T-helper 17 cell (primary cell): ENCODE data around the gene TEX11. TPM values are rescaled to one million over a fixed set of nuclear protein-coding genes. Genes with fewer than 3 reads are reported as not detected.
"Not testable (repeated sequence)": the region's sequence is repeated elsewhere in the genome, so short reads cannot be mapped to it uniquely, and the experiment has no call there.

Experiments used
- ATAC-seq: fragments of 150-1000 bp; cut with Tn5 transposase; 2 replicates; pipeline ENCODE4 v1.10.0; 2021; ENCODE audit warnings: mild to moderate bottlenecking, moderate library complexity
- DNase-seq, 3 donors: peaks; one replicate each; pipeline versions ENCODE4 v3.0.0 to v3.0.0-alpha.2; 2020 to 2021
- H3K9me3 ChIP-seq: one replicate; pipeline ENCODE4 v1.7.0; 2013; ENCODE audit warnings: low read length, mild to moderate bottlenecking; ENCODE audit not compliant: control insufficient read depth, poor library complexity, severe bottlenecking
- H3K27ac Mint-ChIP-seq: one replicate; pipeline ENCODE4 v1.8.0; 2022; ENCODE audit warnings: mild to moderate bottlenecking, moderate library complexity, mixed read lengths
- H3K27me3 Mint-ChIP-seq: one replicate; pipeline ENCODE4 v1.8.0; 2022; ENCODE audit warnings: mixed read lengths
- H3K36me3 Mint-ChIP-seq: one replicate; pipeline ENCODE4 v1.8.0; 2022; ENCODE audit warnings: low read depth, mixed read lengths
- H3K4me1 Mint-ChIP-seq: one replicate; pipeline ENCODE4 v1.8.0; 2022; ENCODE audit warnings: mild to moderate bottlenecking, mixed read lengths
- H3K4me3 Mint-ChIP-seq: one replicate; pipeline ENCODE4 v1.8.0; 2022; ENCODE audit warnings: mild to moderate bottlenecking, moderate library complexity, mixed read lengths
- total RNA-seq, 4 donors: library from RNA in 2 of 4; stranded (reverse) in 2 of 4; gene quantifications; one replicate each; pipeline ENCODE4 v1.2.3 and lab custom pipeline; 2022 to 2026

Gene TEX11
- total RNA-seq = not detected
- total RNA-seq (lab: John Stamatoyannopoulos, UW) = 0 to 0.15 reads per million in 2 donors

- no peak for DNase-seq
- no peak for ATAC-seq
- Mint-ChIP-seq H3K27me3 (no peaks in the 10 kb centered on the region), H3K4me3 (no peak within 1 kb of the TSS), H3K4me1 (no peaks in the 10 kb centered on the region), H3K27ac (peak within 1 kb of the TSS; percentile 19), H3K36me3 (no peaks in the 10 kb centered on the region)
- no peaks in the 10 kb centered on the region for H3K9me3 ChIP-seq
Measured at GRCh38 chrX:70908541-70908940, at the start of gene TEX11. TSS of gene TEX11 (minus strand) at chrX:70908711. CDS start at chrX:70907789, 922 bp downstream.

- no peak overlapping the region for H3K27ac Mint-ChIP-seq
- no peaks in the 10 kb centered on the region for H3K9me3 ChIP-seq
- H3K27me3 Mint-ChIP-seq = peaks cover 2% of the 10 kb centered on the region
- H3K4me3 Mint-ChIP-seq = no peak overlapping the region
- H3K36me3 Mint-ChIP-seq = no peaks in the 10 kb centered on the region
- DNase-seq (no peak), ATAC-seq (no peak)
- no peaks in the 10 kb centered on the region for H3K4me1 Mint-ChIP-seq
Measured at GRCh38 chrX:70954871-70955270, 46.4 kb upstream of the TEX11 start.

- peaks cover 28% of the 10 kb centered on the region for H3K27me3 Mint-ChIP-seq
- DNase-seq = no peak
- H3K27ac Mint-ChIP-seq = no peak overlapping the region
- peaks cover 3% of the 10 kb centered on the region for H3K4me1 Mint-ChIP-seq
- H3K4me3 Mint-ChIP-seq = no peak overlapping the region
- H3K36me3 Mint-ChIP-seq = peaks cover 2% of the 10 kb centered on the region
- no peak for ATAC-seq
- no peaks in the 10 kb centered on the region for H3K9me3 ChIP-seq
Measured at GRCh38 chrX:70924294-70924911, 15.9 kb upstream of the TEX11 start.

GRCh38 chrX:70922774-70923473 is 14.4 kb upstream of the TEX11 start:
- Mint-ChIP-seq H3K27me3 (peaks cover 20% of the 10 kb centered on the region), H3K36me3 (no peaks in the 10 kb centered on the region), H3K4me1 (peaks cover 3% of the 10 kb centered on the region), H3K4me3 (no peak overlapping the region), H3K27ac (no peak overlapping the region)
- ATAC-seq (no peak), DNase-seq (no peak)
- H3K9me3 ChIP-seq = no peaks in the 10 kb centered on the region

- Mint-ChIP-seq H3K27ac (no peak overlapping the region), H3K27me3 (peaks cover 17% of the 10 kb centered on the region), H3K36me3 (no peaks in the 10 kb centered on the region), H3K4me3 (no peak overlapping the region), H3K4me1 (peaks cover 3% of the 10 kb centered on the region)
- ATAC-seq = no peak
- H3K9me3 ChIP-seq = no peaks in the 10 kb centered on the region
- DNase-seq = no peak
Measured at GRCh38 chrX:70921709-70922352, 13.3 kb upstream of the TEX11 start.

- ATAC-seq (no peak), DNase-seq (no peak)
- no peaks in the 10 kb centered on the region for H3K4me1 Mint-ChIP-seq
- H3K9me3 ChIP-seq = no peaks in the 10 kb centered on the region
- no peak overlapping the region for H3K27ac Mint-ChIP-seq
- H3K4me3 Mint-ChIP-seq = no peak overlapping the region
- peaks cover under 1% of the 10 kb centered on the region for H3K27me3 Mint-ChIP-seq
- no peaks in the 10 kb centered on the region for H3K36me3 Mint-ChIP-seq
Measured at GRCh38 chrX:70916754-70917153, 8.2 kb upstream of the TEX11 start.

- H3K4me1 Mint-ChIP-seq = no peaks in the 10 kb centered on the region
- no peaks in the 10 kb centered on the region for H3K36me3 Mint-ChIP-seq
- DNase-seq (no peak), ATAC-seq (no peak)
- H3K27me3 Mint-ChIP-seq = no peaks in the 10 kb centered on the region
- H3K9me3 ChIP-seq = no peaks in the 10 kb centered on the region
- H3K4me3 Mint-ChIP-seq = no peak overlapping the region
- H3K27ac Mint-ChIP-seq = no peak overlapping the region
Measured at GRCh38 chrX:70907900-70908299, 611 bp downstream of the TEX11 start.

GRCh38 chrX:70901465-70901864 is 7.0 kb downstream of the TEX11 start:
- no peak for ATAC-seq
- Mint-ChIP-seq H3K27ac (no peak overlapping the region), H3K4me3 (no peak overlapping the region), H3K36me3 (no peaks in the 10 kb centered on the region), H3K27me3 (no peaks in the 10 kb centered on the region), H3K4me1 (no peaks in the 10 kb centered on the region)
- H3K9me3 ChIP-seq = no peaks in the 10 kb centered on the region
- no peak for DNase-seq

- H3K36me3 Mint-ChIP-seq, DNase-seq, H3K27me3 Mint-ChIP-seq, H3K4me3 Mint-ChIP-seq, H3K9me3 ChIP-seq, ATAC-seq, H3K27ac Mint-ChIP-seq, H3K4me1 Mint-ChIP-seq: not testable (repeated sequence)
Measured at GRCh38 chrX:70890441-70890840, 18.1 kb downstream of the TEX11 start.

GRCh38 chrX:70878902-70879301 is 29.6 kb downstream of the TEX11 start:
- ATAC-seq (peak; percentile 61), DNase-seq (no peak)
- H3K27me3 Mint-ChIP-seq = no peaks in the 10 kb centered on the region
- no peak overlapping the region for H3K27ac Mint-ChIP-seq
- no peaks in the 10 kb centered on the region for H3K9me3 ChIP-seq
- peaks cover 2% of the 10 kb centered on the region for H3K4me1 Mint-ChIP-seq
- no peak overlapping the region for H3K4me3 Mint-ChIP-seq
- no peaks in the 10 kb centered on the region for H3K36me3 Mint-ChIP-seq

GRCh38 chrX:70852294-70852693 is 56.2 kb downstream of the TEX11 start:
- ATAC-seq (no peak), DNase-seq (no peak)
- Mint-ChIP-seq H3K4me1 (no peaks in the 10 kb centered on the region), H3K27me3 (no peaks in the 10 kb centered on the region), H3K36me3 (no peaks in the 10 kb centered on the region), H3K4me3 (no peak overlapping the region), H3K27ac (no peak overlapping the region)
- no peaks in the 10 kb centered on the region for H3K9me3 ChIP-seq

GRCh38 chrX:70844081-70844480 is 64.4 kb downstream of the TEX11 start:
- H3K27ac Mint-ChIP-seq, H3K4me1 Mint-ChIP-seq, ATAC-seq, H3K9me3 ChIP-seq, H3K27me3 Mint-ChIP-seq, H3K36me3 Mint-ChIP-seq, H3K4me3 Mint-ChIP-seq, DNase-seq: not testable (repeated sequence)

- not testable (repeated sequence) for H3K27me3 Mint-ChIP-seq, H3K27ac Mint-ChIP-seq, DNase-seq, ATAC-seq, H3K4me3 Mint-ChIP-seq, H3K36me3 Mint-ChIP-seq, H3K4me1 Mint-ChIP-seq, H3K9me3 ChIP-seq
Measured at GRCh38 chrX:70843620-70844019, 64.9 kb downstream of the TEX11 start.
